ENCODE data around the gene ZNF618.

ZNF618 gene

DNA sequence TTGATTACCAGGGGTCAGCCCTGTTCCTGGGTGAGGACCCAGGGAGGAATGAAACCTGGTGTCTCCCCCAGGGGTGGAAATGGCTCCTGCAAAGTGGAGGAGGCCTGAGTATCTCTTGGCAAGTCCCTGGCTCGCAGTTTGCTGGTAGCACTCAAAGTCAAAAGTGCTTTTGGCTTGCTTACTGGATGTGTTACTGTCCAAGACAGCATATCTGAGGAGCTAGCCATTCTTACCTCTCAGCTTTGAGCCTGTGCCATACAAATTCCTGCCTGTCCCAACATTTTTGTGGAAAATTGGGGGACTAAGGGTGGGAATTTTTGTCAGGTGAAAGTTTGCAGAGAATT is 9.9 kb downstream of the ZNF618 start:
- DNase-seq: no peak

DNA sequence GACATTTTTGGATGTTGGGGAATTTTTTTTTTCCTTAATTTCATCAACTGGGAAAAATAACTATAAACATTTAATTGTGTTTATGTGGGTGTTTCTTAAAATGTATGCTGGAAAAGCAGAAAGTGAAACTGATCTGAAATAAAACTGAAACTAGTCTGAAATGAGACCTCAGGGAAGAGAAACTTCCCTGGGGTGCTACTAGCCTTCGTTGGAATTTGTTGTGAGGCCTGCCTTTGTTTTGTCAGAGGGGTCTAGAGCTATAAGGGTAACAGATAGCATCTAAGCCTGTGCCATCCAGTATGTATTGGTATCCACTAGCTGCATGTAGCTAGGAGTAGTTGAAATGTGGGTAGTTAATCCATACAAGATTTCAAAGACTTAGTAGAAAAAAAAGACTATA is 10.4 kb downstream of the ZNF618 start:
- DNase-seq: no peak

DNA sequence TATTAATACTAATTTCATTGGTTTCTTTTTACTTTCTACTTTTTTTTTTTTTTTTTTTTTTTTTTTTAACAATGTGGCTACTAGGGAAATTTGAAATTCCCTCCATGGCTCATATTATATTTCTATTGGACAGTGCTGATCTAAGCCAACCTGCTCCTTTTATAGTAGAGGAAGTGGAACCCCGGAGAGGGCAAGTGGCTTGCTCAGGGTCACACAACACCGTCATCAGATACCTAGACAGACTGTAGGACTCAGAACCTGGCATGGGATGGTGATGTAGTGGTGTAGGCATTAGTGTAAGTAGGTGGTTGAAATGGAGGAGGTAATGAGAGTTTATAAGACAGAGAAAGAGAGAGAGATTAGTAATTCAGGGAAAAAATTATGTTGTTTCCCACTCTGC is 10.8 kb downstream of the ZNF618 start:
- no peak for DNase-seq

DNA sequence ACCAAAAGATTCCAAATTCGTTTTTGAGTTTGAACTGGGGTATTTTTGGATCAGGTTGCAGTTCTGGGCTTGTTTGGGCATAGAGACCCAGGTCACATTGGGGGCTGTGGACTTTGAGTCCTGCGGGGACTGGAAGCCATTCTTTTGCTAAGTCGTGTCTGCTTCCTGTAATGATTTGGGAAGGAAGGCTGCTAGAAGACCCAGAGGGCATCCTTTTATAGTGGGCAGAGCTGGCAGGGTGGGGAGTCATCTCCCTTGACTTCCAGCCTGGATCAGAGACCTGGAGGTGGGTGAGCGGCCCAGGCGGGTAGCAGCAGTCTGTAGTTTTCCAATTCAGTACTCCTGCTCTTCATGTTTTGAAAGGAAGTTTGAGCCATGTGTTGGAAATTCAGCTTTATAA is 11.3 kb downstream of the ZNF618 start:
- no peak for DNase-seq

DNA sequence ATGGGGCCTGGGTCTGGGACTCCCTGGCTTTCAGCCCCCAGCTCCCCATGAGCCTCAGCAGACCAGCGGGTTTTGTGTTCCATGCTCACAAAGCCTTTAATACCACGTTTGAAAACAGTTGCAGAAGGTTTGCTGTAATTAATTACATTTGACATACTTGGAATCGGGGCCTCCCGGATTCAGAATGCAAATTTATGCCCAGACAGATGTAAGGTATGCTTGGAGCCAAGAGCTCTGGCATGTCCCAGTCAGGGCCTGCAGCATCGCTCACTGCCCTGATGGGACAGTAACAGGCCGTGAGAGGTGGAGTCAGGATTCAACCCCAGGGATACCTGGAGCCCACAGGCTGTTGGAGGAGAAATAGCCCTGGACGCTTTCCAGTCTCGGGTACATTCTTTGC is 12.2 kb downstream of the ZNF618 start:
- no peak for DNase-seq

DNA sequence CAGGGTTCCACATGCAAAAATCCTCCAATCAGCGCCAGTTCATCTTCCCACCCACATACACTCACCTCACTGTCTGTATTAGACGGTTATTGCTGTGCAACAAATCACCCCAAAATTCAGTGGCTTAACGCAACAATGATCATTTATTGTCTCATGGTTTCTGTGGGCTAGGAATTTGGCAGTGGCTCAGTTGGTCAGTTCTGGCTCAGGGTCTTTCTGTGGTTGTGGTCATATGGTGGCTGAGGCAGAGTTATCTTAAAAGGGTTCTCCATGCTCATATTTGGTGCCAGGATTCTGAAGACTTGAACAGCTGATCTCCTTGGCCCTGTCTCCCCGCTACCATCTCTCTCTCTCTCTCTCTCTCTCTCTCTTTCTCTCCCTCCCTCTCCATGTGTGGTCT is 12.9 kb downstream of the ZNF618 start:
- DNase-seq: no peak

DNA sequence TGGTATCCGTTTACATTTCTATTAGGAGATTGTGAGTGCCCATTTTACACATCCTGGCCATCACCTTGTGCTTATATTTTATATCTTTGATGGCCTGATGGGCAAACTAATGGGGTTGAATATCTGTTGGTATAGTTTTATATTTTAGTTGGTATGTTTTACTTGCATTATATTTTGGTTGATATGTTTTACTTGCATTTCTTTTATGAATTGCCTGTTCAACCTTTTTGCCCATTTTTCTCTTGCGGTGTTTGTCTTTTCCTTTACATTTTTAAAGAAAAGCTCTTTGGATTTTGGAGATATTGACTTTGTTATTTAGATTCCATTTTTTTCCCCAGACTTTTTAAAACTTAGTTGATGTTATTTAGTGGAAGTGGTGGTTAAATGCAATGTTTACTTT is 14.6 kb downstream of the ZNF618 start:
- no peak for DNase-seq

DNA sequence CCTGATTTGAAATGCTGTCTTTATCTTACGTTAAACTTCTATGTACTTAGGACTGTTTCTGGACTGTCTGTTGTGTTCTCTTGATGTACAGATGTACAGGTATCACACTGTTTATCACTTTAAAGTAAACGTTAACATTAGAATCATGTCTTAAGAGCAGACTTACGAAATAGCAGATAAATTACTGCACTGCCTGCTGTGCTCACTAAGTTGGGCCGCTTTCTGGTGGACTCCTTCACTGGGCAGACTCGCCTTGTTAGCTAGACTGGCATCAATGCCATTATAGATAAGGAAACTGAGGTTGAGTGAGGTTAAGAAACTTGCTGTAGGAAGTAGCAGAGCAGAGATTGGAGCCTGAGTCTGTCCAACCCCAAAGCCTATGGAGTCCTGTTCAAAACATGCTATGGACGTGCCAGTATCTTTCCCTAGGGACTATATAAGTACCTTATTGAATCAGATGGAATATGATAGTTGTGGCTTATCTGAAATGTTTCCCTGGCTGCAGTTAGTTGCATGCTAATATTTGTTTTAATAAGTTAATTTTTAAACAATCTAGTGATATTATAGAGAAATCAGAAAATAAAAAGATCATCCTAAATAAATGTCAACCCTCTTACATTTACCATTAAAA is 16.9 kb downstream of the ZNF618 start:
- DNase-seq: no peak

DNA sequence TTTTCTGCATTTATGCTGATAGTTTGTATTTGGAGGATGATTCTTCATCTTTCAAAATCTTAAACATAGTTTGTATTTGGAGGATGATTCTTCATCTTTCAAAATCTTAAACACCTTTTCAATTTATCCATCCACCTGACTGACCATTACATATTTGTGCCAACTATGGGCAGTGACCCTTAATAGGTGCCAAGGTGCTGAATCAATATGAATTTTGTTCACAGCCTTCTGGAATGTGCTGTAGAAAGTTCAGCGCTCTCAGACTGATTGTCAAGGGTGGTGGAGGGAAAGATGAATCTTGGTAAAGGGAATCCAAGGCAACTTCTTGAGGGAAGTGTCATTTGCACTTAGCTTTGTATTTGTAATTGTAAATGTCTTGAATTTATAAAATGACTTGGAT is 18.1 kb downstream of the ZNF618 start:
- DNase-seq: no peak

DNA sequence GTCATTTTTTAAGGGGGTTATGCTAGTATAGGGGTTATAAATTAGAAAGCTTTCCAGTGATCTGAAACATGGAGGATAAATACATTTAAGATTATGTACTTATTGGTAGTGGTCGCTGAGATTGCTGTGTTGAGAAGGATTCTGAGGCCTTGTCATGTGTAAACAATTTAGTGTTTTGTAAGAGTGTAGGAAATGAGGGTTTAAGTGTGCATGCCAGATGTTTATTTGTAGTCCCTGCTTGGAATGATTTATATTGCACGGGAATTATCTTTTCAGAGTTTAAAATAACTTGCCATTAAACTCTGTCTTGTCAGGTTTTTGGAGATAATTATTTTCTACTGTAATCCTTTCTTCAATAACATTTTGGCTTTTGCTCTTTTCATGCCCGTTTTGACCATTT is 19.4 kb downstream of the ZNF618 start:
- DNase-seq: no peak

DNA sequence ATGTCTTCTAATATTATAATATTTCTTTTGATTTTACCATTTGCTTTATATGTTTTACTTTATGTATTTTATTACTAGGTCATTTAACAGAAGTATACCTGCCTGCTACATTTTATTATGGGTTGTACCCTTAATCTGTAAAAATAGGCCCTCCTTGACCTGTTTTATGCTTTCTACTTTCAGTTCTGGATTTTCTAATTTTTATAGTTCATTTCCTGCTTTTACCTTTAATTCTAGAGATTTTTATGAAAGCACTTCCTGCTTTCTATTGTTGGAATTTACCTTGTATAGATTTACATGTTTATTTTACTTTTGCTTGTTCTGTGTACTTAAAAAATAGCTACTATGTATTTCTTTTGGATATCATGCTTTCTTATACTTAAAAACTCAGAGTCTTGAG is 20.6 kb downstream of the ZNF618 start:
- DNase-seq: no peak

DNA sequence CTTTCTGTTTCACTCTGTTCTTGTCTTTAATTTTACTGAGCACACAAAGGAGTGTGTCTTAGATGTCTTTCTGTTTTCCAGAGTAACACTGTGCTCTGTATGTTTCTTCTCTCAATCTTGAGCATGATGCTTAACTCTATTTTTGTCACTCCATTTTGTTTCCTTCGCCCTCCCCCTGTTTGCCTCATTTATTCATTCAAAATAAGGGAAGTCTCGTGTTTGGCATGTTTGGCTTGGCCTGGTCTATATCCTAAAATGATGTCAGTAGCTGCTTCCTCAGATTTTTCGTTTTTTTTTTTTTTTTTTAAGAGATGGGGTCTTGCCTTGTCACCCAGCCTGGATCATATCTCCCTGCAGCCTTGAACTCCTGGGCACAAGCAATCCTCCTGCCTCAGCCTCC is 22.0 kb downstream of the ZNF618 start:
- no peak for DNase-seq

DNA sequence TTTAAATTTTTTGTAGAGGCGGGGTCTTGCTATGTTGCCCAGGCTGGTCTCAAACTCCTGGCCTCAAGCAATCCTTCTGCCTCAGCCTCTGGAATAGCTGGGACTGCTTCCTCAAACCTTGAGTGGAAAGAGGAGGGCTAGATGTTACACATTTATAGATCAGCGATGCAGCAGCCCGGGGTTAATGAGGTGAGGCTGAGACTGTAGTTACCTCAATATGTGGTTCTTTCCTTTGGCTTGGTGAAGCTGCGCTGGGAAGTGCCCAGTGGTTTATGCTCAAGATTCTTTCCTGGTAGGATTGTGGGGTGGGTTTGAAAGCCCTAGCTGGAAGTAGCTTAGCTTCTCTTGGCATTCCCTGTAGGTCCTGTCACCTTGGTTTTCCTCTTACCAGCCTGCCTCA is 22.5 kb downstream of the ZNF618 start:
- no peak for DNase-seq

DNA sequence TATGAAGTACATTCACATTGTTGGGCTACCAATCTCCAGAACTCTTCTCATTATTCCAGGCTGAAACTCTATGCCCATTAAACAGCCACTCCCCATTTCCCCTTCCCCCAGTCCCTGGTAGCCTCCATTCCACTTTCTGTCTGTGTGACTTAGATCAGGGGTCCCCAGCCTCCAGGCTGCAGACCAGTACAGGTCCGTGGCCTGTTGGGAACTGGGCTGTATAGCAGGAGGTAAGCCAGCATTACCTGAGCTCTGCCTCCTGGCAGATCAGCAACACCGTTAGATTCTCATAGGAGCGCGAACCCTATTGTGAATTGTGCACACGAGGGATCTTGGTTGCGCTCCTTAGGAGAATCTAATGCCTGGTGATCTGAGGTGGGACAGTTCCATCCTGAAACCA is 23.1 kb downstream of the ZNF618 start:
- DNase-seq: no peak

DNA sequence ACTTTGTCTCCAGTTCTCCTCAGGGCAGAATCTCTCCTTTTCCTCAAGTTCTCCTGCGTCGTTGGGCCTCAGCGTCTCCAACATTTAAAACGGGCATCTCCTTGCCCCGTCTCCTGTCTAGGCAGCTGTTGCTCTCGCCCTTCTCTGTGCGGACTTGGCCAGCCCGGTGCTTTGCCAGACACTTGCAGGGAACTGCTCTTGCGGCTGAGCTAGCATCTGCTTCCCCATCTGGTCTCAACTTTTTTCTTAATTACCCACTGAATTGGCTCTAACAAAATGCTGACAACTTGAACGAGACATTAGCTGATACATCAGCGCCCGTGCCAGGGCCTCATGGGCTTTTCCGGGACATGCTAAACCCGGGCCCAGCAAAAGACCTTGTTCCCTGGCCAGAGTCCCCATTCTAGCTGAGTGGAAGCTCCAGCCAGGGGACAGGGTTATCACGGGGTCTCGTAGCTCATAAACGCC is 25.1 kb downstream of the ZNF618 start:
- no peak for DNase-seq

DNA sequence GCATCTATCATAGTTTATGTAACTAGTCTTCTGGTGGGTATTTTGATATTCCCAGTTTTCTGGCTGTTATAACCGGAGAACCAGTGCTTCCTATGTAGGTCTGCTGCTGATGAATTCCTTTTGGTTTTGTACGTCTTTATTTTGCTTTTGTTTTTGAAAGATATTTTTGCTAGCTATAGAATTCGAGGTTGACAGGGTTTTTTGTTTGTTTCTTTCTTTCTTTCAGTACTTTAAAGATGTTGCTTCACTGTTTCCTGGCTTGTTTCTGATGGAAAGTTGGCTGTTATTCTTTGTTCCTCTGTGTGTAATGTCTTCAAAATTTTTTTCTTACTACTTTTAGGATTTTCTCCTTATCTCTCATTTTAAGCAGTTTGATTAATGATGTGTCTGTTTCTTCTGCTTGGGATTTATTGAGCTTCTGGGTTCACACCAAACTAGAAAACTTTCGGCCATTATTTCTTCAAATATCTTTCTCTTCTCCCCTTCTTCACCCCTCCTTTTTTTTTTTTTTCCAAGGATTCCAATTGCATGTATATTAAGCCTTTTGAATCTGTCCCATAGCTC is 27.5 kb downstream of the ZNF618 start:
- DNase-seq: no peak

DNA sequence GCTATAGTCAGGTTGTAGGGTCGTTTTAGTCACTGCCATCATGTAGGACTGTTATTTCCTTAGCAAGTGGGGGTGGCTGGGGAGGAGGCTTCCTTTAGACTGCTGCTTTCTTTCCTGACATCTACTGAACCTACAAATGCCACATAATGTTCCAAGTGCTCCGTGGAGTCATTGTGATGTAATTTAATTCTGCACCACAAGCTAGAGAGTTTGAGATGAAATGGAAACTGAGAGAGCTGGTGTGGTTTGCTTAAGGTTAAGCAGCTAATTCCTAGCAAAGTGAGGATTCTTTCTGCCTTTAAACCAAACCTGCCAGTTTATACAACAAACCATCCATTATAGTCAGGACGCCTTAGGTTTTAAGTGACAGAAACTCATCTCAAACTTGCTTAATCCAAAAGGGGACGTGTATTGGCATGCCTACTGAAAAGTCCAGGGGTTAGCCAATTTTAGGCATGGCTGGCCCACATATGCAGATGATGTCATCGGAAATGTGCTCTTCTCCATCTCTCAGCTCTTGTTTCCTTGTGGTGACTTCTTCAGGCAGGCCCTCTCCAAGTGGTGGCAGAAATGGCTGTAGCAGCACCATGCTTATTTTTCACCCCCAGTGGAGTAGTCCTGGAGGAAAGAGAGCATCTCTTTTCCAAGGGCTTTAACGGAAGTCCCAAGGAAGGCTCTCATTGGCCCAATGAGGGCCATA is 30.5 kb downstream of the ZNF618 start:
- DNase-seq: no peak

DNA sequence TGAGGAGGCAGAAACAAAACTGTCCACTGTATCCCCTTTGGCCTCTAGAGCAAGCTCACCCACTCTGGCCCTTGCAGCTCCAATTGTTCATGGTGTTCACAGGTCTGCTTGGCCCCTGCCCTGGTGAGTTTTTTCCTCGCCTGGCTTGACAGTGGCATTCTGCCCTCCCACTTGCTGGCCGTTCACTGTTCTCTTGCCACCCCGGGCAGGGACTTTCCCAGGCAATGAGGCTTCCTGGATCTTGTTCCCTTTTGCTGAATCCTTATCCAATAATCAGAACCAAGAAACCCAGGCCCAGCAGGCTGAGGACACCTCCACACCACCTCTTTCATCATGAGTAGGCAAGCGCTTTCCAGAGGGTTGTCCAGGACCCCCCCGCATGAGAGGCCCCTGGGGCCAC is 31.2 kb downstream of the ZNF618 start:
- no peak for DNase-seq

DNA sequence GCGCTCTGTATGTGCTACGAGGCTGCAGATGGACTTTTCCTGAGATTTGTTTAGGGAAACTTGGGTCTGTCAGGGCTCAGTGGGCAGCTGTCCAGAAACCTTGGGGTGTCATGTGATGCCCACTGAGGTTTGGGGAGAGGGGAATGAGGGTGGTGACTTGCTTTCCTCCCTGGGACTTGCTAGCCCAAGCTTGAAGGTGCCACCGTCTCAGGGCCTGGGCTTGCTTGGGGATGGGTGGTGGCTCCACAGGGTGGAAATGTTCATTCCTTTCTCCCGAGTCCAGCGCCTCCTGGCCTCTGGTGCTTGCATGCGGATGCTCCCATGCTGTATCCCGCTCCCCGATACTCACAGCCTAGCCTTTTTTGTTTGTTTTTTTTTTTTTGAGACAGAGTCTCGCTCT is 33.3 kb downstream of the ZNF618 start:
- DNase-seq: no peak

DNA sequence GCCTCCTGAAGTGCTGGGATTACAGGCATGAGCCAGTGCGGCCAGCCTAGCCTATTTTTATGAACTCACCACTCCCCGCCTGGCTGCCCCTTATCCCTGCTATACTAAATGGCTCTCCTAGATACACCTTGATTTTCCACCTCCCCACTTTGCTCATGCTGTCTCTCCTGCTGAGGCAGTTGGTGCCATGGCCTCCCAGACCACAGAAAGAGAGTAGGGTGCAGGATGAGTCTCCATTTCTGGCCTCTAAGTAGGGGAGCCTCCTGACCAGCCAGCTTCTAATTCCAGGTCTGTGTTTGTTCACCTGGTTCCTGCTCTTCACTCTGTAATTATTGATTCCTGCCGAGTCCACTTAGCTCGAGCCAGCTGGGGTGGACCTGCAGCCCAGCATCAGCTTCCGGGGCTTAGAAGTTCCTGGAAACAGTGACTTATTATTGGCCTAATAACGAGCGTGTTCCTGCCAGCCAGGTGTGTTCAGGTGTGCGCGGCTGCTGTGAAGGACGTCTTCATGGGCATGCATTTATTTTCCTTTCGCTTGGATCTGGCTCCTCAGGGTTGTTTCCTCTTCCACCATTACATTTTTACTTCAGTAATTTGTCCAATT is 34.0 kb downstream of the ZNF618 start:
- DNase-seq: no peak

DNA sequence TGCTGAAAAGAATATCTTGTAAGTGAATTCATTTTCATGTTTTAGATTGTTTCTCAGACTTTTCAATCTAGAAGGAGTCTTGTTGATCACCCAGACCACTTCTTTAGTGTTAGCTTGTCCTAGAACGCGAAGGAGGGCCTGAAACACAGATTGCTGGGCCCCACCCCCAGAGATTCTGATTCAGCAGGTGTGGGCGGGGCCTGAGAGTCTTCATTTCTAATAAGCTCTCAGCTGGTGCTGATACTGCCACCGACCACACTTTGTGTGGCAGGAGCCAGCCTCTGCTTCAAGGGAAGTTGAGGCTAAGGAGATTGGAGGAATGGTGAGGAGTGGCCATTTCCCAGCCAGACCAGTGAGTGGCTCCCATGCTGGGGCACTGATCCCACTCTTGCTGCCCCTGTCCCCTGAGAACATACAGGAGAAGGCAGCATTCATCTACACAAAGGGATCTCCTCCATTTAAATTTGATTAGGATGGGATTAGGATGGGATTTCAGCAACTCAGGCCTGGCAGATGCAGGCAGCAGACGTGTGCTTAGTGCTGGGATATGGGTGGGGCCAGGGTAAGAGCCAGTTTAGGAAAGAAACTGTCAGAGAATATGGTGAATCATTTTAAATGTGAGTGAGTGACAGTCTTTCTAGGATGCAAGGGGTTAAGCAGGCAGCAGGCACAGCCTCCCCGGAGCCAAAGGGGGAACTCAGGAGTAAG is 35.9 kb downstream of the ZNF618 start:
- DNase-seq: no peak

DNA sequence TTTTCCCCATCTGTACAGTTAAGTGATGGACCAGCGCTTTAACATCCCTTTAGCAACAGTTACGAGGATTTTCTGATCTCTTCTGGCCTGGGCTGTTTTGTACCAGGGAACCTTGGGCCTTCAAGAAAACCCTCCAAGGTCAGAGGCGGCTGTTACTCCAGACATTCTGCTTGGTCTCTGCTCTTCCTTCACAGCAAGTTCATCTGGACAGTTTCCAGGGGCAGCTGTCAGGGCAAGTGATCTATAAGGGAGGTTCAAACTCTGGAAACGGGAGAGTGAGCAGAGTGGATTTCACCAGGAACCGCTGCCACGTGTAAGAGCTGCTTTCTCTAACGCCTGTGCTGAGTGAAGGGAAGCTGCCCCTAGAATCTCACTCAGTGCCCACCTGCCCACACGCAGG is 36.7 kb downstream of the ZNF618 start:
- DNase-seq: no peak

DNA sequence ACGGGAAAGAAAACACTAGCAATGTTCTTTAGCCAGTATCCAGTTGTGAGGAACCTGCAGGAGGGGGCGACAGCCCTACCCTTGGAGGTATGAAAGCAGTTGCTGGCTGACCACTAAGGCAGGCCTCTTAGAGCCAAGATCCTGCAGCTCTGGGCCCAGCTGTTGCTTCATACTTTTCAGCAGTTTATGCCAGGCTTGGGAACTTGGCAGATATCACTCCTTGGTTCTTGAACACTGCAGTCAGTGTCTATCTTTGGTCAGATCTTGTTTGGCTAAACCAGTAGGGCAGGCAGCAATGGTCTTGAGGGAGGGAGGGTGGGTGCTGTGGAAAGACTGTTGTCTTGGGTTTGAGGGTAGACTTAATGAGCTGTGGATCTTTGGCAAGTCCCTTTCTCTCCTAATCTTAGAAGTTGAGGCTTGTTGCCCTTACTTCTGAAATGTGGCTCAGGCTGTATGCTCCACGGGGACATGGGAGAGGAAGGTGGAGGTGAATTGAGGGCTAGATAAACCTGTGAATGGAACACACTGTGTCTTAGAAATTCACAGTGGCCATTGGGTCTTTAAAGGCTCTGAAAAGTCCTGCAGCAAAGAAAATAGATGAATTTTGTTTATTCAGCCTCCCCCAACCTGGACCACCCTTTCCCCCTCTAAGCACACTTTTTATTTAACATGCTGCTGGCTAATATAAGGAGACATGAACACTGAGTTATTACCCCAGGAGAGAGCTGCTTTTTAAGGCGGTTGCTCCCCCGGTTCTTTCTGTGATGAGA is 37.5 kb downstream of the ZNF618 start:
- no peak for DNase-seq
